ENCODE measurements around the gene TSPAN2. TPM values are rescaled to one million over a fixed set of nuclear protein-coding genes. Genes with fewer than 3 reads are reported as not detected.

The TSPAN2 gene
- total RNA-seq (2012; rRNA removed) (0.18 and 0.83 TPM in 2 replicates), polyA plus RNA-seq (2012; rRNA removed) (0.17 and 0.60 TPM in 2 replicates), Bru-seq, nascent RNA (percentile 40 among the genes with signal in this experiment), BruChase-seq, experiment 1, labeled RNA remaining after a 6-hour chase (percentile 34 among the genes with signal in this experiment), BruChase-seq, experiment 2, labeled RNA remaining after a 2-hour chase (percentile 39 among the genes with signal in this experiment)
- 0.12 and 0.16 TPM in 2 replicates for polyA plus RNA-seq (2012; cell fraction: cytosol; rRNA removed)
- polyA plus RNA-seq (2012; cell fraction: nucleus; rRNA removed; ENCODE audit: low replicate concordance), result 0.31 TPM in 1 of 2 replicates, not detected in the other
- long read RNA-seq, transcript TSPAN2-202 (8 exons, 3,177 nt), result major isoform, 8 of 10 reads
- long read RNA-seq, partial matches to known transcripts, result 0 of 10 reads
- long read RNA-seq, other reads (novel, unspliced or antisense), result 2 of 10 reads

DNA sequence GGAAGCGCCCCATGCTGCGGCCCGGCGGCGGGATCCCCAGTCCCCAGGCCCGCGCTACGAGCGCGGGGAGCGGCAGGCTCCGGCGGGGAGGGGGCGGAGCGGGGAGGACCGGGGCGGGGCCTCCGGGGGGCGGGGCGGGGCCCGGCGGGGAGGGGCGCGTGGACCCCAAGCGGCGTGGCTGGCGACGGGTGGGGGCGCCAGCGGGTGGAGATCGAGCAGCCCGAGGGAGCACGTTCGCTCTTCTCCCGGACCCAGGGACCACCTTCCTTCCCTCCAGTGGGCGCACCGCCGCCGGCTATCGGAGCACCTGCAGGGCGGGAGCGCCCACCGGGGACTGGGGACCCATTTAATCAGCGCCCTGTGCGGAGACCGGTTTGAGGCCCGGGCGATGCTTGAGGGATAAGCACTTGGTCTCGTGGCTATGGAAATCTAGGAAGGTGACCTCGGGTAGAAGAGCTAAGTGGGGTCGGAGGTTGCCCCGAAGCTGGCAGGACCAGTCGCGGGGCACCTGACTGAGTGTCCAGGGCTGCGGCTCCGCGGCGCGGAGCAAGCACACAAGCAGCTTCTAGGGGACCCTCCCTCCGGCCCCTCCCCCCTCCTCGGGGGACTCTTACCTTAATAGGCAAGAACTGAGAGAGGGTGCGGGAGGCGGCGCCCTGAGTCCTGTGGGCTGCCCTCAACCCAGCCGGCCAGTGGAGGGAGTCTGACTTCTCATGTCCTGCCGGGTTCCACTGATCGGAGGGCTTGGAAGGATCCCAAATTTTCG lies at the start of gene TSPAN2:
TSPAN2 (minus strand) TSS at position 84 of the 766 bp plus-strand sequence; CDS start at position 13, 71 bp downstream.
- H3K27ac ChIP-seq (ENCODE audit: insufficient read depth, low read length), result peak within 1 kb of the TSS; percentile 67
- peak within 1 kb of the TSS; percentile 56; the same call in 1 of the 2 replicates for H3K23ac ChIP-seq (ENCODE audit: low read depth, low read length)
- no peaks in the 10 kb centered on the region for H3K36me3 ChIP-seq (ENCODE audit: control insufficient read depth, insufficient read depth, low read length)
- WGBS, 2 experiments (ENCODE audit: extremely low coverage in 2 of 2, insufficient read length in 1 of 2), result 0% methylated on average over 9 of the region's 68 CpGs; no CpG with 5 or more reads in 1 of the 2 experiments
- no TSS peak for BruUV-seq (replicated peaks)
- H3K9me3 ChIP-seq (ENCODE audit: control insufficient read depth, insufficient read depth, low read length), result no peaks in the 10 kb centered on the region
- peak within 1 kb of the TSS; percentile 73 for H3K9ac ChIP-seq (ENCODE audit: low read depth, low read length)
- H3K56ac ChIP-seq (ENCODE audit: extremely low read depth, insufficient read depth, low read length), result peak within 1 kb of the TSS; percentile 32; the same call in 1 of the 2 replicates
- intact Hi-C loops (cut with micrococcal nuclease) (loop anchor here (5.0 kb wide), 1 partner anchor 32 kb away; no protein-coding TSS in a partner anchor), in situ Hi-C loops (cut with MboI; ENCODE audit: low sequenced_read_pairs) (no loop called here), dilution Hi-C loops (cut with HindIII; ENCODE audit: low sequenced_read_pairs, unreplicated experiment) (no loop called here)
- H3K18ac ChIP-seq (ENCODE audit: low read depth, low read length), result peak within 1 kb of the TSS; percentile 12; the same call in 1 of the 2 replicates
- peak within 1 kb of the TSS; percentile 89 for H2AFZ ChIP-seq (replicated peaks; ENCODE audit: low read length, poor library complexity)
- H2BK15ac ChIP-seq (ENCODE audit: low read depth, low read length), result no peak within 1 kb of the TSS
- H2AK9ac ChIP-seq (replicated peaks; ENCODE audit: low read depth, low read length, poor library complexity), result no peak within 1 kb of the TSS
- ATAC-seq (ENCODE audit: low read depth) (peak; percentile 85), DNase-seq (no peak)
- peak within 1 kb of the TSS; percentile 29; the same call in 1 of the 2 replicates for H3K4ac ChIP-seq (ENCODE audit: low read depth, low read length)
- H3K27me3 ChIP-seq (ENCODE audit: control insufficient read depth, insufficient read depth, low read length), result no peaks in the 10 kb centered on the region; the same call in none of the 2 replicates
- H3K4me1 ChIP-seq (ENCODE audit: control insufficient read depth, insufficient read depth, low read length), result peaks cover 2% of the 10 kb centered on the region
- H3K14ac ChIP-seq (replicated peaks; ENCODE audit: low read depth, low read length), result no peak within 1 kb of the TSS
- H3K79me1 ChIP-seq (ENCODE audit: low read depth in 1 of 2, low read length in 2 of 2), result no peaks in the 10 kb centered on the region
- CTCF ChIA-PET, result interaction anchor here (1.0 to 1.4 kb wide), 2 partner anchors 18 to 112 kb away, joined by 3 read pairs; no protein-coding TSS in a partner anchor
- H2BK20ac ChIP-seq (ENCODE audit: low read depth, low read length), result no peak within 1 kb of the TSS
- peak within 1 kb of the TSS; percentile 23; the same call in 1 of the 2 replicates for H4K91ac ChIP-seq (ENCODE audit: insufficient read depth, low read depth, low read length)
- peak within 1 kb of the TSS; percentile 33; the same call in 1 of the 2 replicates for H2AK5ac ChIP-seq (ENCODE audit: low read depth, low read length)
- H2BK5ac ChIP-seq (ENCODE audit: low read depth, low read length, poor library complexity, severe bottlenecking), result no peak within 1 kb of the TSS
- H4K8ac ChIP-seq (ENCODE audit: low read depth in 2 of 2, low read length in 2 of 2), result peak within 1 kb of the TSS; percentile 71 to 88
- H3K4me2 ChIP-seq (ENCODE audit: low read depth, low read length), result peak within 1 kb of the TSS; percentile 89
- no peaks in the 10 kb centered on the region for H4K20me1 ChIP-seq (ENCODE audit: insufficient read depth, low read length)
- no peaks in the 10 kb centered on the region for H3K9me1 ChIP-seq (ENCODE audit: insufficient read depth, low read length)
- H2BK120ac ChIP-seq (ENCODE audit: low read depth, low read length), result peak within 1 kb of the TSS; percentile 28; the same call in 1 of the 2 replicates
- no peak for TF ChIP-seq RCOR1 (IDR thresholded peaks at IDR 0.05; ENCODE audit: insufficient replicate concordance, low read length)
- TF ChIP-seq, protein P1, sequence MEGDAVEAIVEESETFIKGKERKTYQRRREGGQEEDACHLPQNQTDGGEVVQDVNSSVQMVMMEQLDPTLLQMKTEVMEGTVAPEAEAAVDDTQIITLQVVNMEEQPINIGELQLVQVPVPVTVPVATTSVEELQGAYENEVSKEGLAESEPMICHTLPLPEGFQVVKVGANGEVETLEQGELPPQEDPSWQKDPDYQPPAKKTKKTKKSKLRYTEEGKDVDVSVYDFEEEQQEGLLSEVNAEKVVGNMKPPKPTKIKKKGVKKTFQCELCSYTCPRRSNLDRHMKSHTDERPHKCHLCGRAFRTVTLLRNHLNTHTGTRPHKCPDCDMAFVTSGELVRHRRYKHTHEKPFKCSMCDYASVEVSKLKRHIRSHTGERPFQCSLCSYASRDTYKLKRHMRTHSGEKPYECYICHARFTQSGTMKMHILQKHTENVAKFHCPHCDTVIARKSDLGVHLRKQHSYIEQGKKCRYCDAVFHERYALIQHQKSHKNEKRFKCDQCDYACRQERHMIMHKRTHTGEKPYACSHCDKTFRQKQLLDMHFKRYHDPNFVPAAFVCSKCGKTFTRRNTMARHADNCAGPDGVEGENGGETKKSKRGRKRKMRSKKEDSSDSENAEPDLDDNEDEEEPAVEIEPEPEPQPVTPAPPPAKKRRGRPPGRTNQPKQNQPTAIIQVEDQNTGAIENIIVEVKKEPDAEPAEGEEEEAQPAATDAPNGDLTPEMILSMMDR (conservative IDR thresholded peaks at IDR 0.05; ENCODE audit: low read depth, low read length), result peak; percentile 35
- POLR2A ChIA-PET (ENCODE audit: unreplicated experiment), result no interaction called here
- peak within 1 kb of the TSS; percentile 70 for H3K4me3 ChIP-seq (ENCODE audit: insufficient read depth, low read depth, low read length)
- H4K5ac ChIP-seq (ENCODE audit: low read depth, low read length), result peak within 1 kb of the TSS; percentile 26; the same call in 1 of the 2 replicates

All from IMR-90 (cell line).